ENCODE data around the gene ENTHD1. TPM values are rescaled to one million over a fixed set of nuclear protein-coding genes. Genes with fewer than 3 reads are reported as not detected.

The ENTHD1 gene
- total RNA-seq, 1 donor from 2014 or later, result not detected

DNA sequence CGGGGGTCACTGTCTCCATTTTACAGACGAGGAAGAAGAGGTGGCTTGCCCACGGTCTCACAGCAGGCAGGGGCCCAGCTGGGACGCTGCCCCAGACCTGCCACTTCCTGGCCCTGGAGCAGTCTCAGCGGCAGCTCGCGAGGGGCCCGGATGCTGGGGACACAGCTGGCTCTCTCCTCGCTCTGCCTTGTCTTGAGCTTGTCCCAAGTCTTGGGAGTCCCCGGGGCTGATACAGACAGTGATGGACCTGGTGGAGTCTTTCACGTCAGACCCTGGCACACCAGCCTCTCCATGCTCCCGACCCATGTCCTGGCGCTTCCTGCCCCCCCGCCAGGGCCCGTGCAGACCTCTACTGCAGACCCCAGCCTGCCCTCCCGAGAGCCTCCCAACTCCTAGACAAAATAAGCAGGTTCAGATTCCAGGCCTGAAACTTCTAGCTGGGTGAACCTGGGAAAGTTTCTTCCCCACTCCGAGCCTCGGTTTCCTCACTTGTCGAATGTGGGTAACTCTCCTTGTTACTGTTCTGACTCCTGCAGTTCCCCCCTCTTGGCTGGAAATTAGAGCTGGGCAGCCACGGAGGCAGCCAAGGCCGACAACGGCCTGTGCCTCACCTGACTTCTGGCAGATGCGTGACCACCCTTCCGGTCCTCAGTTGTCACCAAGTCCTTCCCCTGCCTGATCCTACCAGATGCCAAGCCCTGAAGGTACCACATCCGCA lies 177.6 kb downstream of the ENTHD1 start:
- TF ChIP-seq, protein P1, sequence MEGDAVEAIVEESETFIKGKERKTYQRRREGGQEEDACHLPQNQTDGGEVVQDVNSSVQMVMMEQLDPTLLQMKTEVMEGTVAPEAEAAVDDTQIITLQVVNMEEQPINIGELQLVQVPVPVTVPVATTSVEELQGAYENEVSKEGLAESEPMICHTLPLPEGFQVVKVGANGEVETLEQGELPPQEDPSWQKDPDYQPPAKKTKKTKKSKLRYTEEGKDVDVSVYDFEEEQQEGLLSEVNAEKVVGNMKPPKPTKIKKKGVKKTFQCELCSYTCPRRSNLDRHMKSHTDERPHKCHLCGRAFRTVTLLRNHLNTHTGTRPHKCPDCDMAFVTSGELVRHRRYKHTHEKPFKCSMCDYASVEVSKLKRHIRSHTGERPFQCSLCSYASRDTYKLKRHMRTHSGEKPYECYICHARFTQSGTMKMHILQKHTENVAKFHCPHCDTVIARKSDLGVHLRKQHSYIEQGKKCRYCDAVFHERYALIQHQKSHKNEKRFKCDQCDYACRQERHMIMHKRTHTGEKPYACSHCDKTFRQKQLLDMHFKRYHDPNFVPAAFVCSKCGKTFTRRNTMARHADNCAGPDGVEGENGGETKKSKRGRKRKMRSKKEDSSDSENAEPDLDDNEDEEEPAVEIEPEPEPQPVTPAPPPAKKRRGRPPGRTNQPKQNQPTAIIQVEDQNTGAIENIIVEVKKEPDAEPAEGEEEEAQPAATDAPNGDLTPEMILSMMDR (IDR thresholded peaks at IDR 0.05), result no peak
- H3K4me3 Mint-ChIP-seq (ENCODE audit: unreplicated experiment), result no peak overlapping the region
- no peaks in the 10 kb centered on the region for H3K4me1 Mint-ChIP-seq (ENCODE audit: low read depth)
- no peak for DNase-seq (ENCODE audit: low spot score)
- H3K27ac Mint-ChIP-seq (ENCODE audit: unreplicated experiment), result no peak overlapping the region
- peaks cover 29% of the 10 kb centered on the region for H3K27me3 Mint-ChIP-seq (ENCODE audit: low read depth)
- H3K9me3 Mint-ChIP-seq (ENCODE audit: low read depth), result no peaks in the 10 kb centered on the region
- H3K36me3 Mint-ChIP-seq (ENCODE audit: low read depth), result no peaks in the 10 kb centered on the region

DNA sequence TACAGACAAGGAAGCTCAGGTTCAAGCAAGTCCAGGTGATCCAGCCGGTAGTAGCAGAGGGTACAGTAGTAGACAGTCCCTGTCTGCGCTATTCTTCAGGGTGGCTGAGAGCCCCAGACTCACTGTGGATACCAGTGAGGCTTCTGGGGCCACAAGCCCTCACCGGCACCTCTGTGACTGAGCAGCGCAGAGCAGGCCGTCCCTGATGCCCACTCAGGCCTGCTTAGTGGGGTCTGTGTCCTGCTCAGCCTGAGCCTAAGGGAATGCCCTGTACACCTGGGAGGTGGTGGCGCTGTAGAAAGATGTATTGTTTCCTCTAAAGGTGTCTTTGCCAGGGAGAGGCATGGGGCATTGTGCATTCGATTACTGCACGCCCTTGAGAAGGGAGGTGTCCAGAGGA lies 179.2 kb downstream of the ENTHD1 start:
- H3K4me1 Mint-ChIP-seq (ENCODE audit: low read depth), result no peaks in the 10 kb centered on the region
- H3K27me3 Mint-ChIP-seq (ENCODE audit: low read depth), result peaks cover 32% of the 10 kb centered on the region
- no peak overlapping the region for H3K4me3 Mint-ChIP-seq (ENCODE audit: unreplicated experiment)
- no peaks in the 10 kb centered on the region for H3K9me3 Mint-ChIP-seq (ENCODE audit: low read depth)
- no peak for DNase-seq (ENCODE audit: low spot score)
- no peaks in the 10 kb centered on the region for H3K36me3 Mint-ChIP-seq (ENCODE audit: low read depth)
- H3K27ac Mint-ChIP-seq (ENCODE audit: unreplicated experiment), result no peak overlapping the region
- TF ChIP-seq, protein P1 (IDR thresholded peaks at IDR 0.05), result no peak

- H3K9me3 Mint-ChIP-seq (ENCODE audit: low read depth), result no peaks in the 10 kb centered on the region
- DNase-seq (ENCODE audit: low spot score), result no peak
- TF ChIP-seq, protein P1 (IDR thresholded peaks at IDR 0.05), result no peak
- peaks cover 35% of the 10 kb centered on the region for H3K27me3 Mint-ChIP-seq (ENCODE audit: low read depth)
- no peak overlapping the region for H3K4me3 Mint-ChIP-seq (ENCODE audit: unreplicated experiment)
- no peaks in the 10 kb centered on the region for H3K36me3 Mint-ChIP-seq (ENCODE audit: low read depth)
- no peaks in the 10 kb centered on the region for H3K4me1 Mint-ChIP-seq (ENCODE audit: low read depth)
- no peak overlapping the region for H3K27ac Mint-ChIP-seq (ENCODE audit: unreplicated experiment)
Observed at GRCh38 chr22:39713799-39714290, 179.7 kb downstream of the ENTHD1 start.

GRCh38 chr22:39712751-39713525 lies 180.6 kb downstream of the ENTHD1 start:
- Mint-ChIP-seq H3K4me1 (ENCODE audit: low read depth) (no peaks in the 10 kb centered on the region), H3K27ac (ENCODE audit: unreplicated experiment) (no peak overlapping the region), H3K9me3 (ENCODE audit: low read depth) (no peaks in the 10 kb centered on the region), H3K36me3 (ENCODE audit: low read depth) (no peaks in the 10 kb centered on the region), H3K27me3 (ENCODE audit: low read depth) (peaks cover 39% of the 10 kb centered on the region), H3K4me3 (ENCODE audit: unreplicated experiment) (no peak overlapping the region)
- TF ChIP-seq, protein P1 (IDR thresholded peaks at IDR 0.05), result no peak
- DNase-seq (ENCODE audit: low spot score), result no peak

- Mint-ChIP-seq H3K36me3 (ENCODE audit: low read depth) (no peaks in the 10 kb centered on the region), H3K4me3 (ENCODE audit: unreplicated experiment) (no peak overlapping the region), H3K27me3 (ENCODE audit: low read depth) (peaks cover 39% of the 10 kb centered on the region), H3K9me3 (ENCODE audit: low read depth) (no peaks in the 10 kb centered on the region), H3K4me1 (ENCODE audit: low read depth) (no peaks in the 10 kb centered on the region), H3K27ac (ENCODE audit: unreplicated experiment) (no peak overlapping the region)
- TF ChIP-seq, protein P1 (IDR thresholded peaks at IDR 0.05), result no peak
- DNase-seq (ENCODE audit: low spot score), result no peak
Observed at GRCh38 chr22:39712081-39712480, 181.5 kb downstream of the ENTHD1 start.
